RWPE1 (cell line): ENCODE measurements around the gene CFAP141.

Source experiments
- CTCF ChIA-PET: fragments of 350-600 bp; sonication (Branson Sonifier 250); formaldehyde crosslinking; extraction: SDS; loops from one replicate; lab custom pipeline; 2021; lab: Yijun Ruan, JAX
- POLR2A ChIA-PET: fragments of 400-600 bp; formaldehyde crosslinking; extraction: SDS; loops from one replicate; lab custom pipeline; 2020; ENCODE audit warnings: antibody characterized with exemption; ENCODE audit not compliant: low non-redundant PET; lab: Yijun Ruan, JAX
- DNase-seq: peaks from one replicate; pipeline ENCODE4 v3.0.0; 2012; ENCODE audit warnings: low spot score
- H3K27ac ChIP-seq: fragments of 450-650 bp; 2 replicates; pipeline ENCODE4 v1.5.1; 2017
- CTCF ChIP-seq: fragments of 450-650 bp; conservative IDR thresholded peaks from 2 replicates; pipeline ENCODE4 v1.5.1; 2017; ENCODE audit warnings: low read depth, mild to moderate bottlenecking

The CFAP141 gene

GRCh38 chr1:154183046-154183915, 22.9 kb downstream of the CFAP141 start:
- peak overlapping the region; percentile 97 for H3K27ac ChIP-seq
- CTCF ChIA-PET: interaction anchor here (0.6 to 0.7 kb wide), 2 partner anchors 88 to 209 kb away, joined by 3 read pairs; no protein-coding TSS in a partner anchor
- POLR2A ChIA-PET: no interaction called here
- peak; percentile 99 for DNase-seq
- no peak for TF ChIP-seq CTCF

DNA sequence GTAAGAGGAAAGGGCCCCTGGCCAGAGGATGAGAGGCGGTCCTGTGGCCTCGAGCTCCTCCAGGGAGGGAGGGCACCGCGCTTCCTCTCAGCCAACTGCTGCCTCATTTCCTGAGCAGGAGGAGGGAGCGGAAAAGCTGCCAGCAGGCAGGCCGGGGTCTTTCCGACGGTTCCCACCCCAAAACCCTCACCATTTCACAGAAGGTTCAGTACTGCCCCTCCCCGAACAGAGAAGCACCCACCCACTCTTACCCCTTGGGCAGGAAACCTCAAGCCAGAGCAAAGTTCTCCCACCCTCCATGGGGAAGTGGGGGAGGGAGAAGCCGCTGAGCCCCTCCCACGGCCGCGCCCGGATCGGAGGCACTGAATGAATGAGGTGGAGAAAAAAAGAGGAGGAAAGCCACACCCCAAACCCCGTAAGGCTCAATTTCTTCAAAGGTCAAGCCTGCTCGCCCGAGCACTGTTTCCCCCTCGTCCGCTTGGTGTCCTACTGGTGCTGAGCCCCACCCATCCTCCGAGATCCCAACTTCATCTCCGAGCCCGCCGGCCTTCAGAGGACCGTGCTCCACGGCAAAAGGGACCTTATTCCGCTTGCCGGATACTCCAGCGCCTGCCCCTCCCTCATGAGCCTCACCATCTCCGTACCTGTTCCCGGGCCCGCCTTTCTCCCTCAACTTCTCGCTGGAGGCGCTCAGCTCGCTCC, 23.6 kb downstream of the CFAP141 start:
- ChIA-PET CTCF (no interaction called here), POLR2A (interaction anchor here (1.1 kb wide), 1 partner anchor 12 kb away, joined by 4 read pairs; no protein-coding TSS in a partner anchor)
- peak overlapping the region; percentile 97 for H3K27ac ChIP-seq
- DNase-seq: peak; percentile 72
- no peak for TF ChIP-seq CTCF

GRCh38 chr1:154181944-154182343, 24.2 kb downstream of the CFAP141 start:
- TF ChIP-seq CTCF: no peak
- peak overlapping the region; percentile 97 for H3K27ac ChIP-seq
- DNase-seq: no peak
- ChIA-PET CTCF (no interaction called here), POLR2A (interaction anchor here (1.1 kb wide), 1 partner anchor 12 kb away, joined by 4 read pairs; no protein-coding TSS in a partner anchor)

DNA sequence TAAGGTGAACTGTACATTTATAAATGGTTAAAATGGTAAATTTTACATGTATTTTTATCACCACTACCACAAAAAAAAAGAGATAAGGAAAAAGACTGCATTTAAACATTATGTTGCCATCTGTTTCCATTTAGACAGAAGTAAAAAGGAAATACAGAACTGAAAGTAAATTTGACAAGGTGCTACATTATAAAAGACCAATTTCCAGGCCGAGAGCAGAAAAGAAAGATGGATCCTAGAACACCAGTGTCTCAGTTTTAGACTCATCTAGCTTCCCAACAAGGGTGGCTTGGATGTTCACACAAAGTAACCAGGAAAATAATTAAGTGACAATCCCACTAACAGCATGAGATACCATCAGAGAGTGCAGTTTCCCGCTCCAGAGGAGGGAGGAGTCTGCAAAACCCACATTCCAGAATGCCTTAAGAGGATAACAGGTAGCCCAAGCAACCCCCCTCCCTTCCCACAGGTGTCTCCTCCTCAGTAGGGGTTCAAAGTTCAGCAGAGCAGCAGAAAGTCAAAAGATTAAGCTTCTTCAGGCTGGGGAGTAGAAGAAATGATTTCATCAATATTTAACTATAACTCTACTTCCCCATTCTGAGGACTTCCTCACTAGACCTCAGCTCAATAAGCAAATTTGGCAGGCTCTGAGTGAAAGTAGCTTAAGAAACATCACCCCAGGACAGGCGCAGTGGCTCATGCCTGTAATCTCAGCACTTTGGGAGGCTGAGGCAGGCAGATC, 26.0 kb downstream of the CFAP141 start:
- POLR2A ChIA-PET: no interaction called here
- H3K27ac ChIP-seq: peak overlapping the region; percentile 46
- CTCF ChIA-PET: interaction anchor here (0.6 kb wide), 1 partner anchor 57 kb away, joined by 3 read pairs; no protein-coding TSS in a partner anchor
- TF ChIP-seq CTCF: no peak
- no peak for DNase-seq

DNA sequence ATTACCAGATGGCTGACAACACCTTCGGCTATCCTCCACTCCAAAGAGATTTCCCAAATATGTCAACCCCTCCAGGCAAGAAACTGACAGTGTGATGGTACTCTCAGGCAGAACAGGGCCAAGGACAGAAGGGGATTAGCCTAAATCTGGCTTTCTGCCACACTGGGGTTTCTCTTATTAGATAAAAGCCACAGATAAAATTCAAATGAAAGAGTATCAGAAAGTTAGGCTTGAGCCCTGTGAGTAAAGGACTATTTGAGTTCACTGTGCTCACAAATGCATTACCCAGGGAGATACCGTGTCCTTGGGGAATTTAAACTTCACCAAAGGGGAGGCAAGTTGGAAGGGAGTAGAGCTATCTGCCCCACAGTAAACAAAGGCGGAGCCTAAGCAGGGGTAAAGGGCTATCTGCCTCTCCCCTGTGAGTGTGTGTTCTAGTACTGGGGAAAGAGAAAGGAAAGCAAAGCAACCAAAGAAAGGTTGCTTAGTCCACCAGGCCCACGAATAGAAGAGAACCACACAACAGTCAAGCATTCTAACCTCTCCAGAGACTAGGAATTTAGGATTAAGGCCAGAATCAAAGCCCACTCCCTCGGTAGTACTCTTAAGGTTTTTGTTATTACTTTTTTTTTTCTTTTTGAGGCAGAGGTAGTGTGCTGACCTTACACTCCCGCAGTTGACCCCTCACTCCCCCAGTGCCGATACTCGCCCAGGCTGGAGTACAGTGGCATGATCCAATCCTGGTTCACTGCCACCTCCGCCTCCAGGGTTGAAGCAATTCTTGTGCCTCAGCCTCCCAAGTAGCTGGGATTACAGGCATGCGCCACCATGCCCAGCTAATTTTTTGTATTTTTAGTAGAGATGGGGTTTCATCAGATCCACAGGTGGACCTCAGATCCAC, 27.0 kb downstream of the CFAP141 start:
- CTCF ChIA-PET: no interaction called here
- DNase-seq: no peak
- no peak for TF ChIP-seq CTCF
- H3K27ac ChIP-seq: peak overlapping the region; percentile 45; the same call in 1 of the 2 replicates
- POLR2A ChIA-PET: no interaction called here
